Gastrocnemius medialis (tissue), 4 donors: ENCODE measurements around the gene TCP11L2. TPM values are rescaled to one million over a fixed set of nuclear protein-coding genes. Genes with fewer than 3 reads are reported as not detected.

Experiments
- ATAC-seq, 2 donors: fragments of 150-250 bp; one replicate each; pipeline ENCODE4 v1.9.1; 2016
- DNase-seq, 2 donors: peaks; one replicate each; pipeline ENCODE4 v3.0.0-alpha.2; 2019
- H3K27ac ChIP-seq, 4 donors: fragments of 200-600 bp; sonication (generic); 1 replicate in 1 of 4; 2 replicates in 3 of 4; pipeline ENCODE4 v1.5.1; 2016 to 2018; ENCODE audit warnings: mild to moderate bottlenecking in 2 of 4, moderate library complexity in 1 of 4
- H3K27me3 ChIP-seq, 3 donors: fragments of 200-600 bp; sonication (generic) in 2 of 3; 1 replicate in 1 of 3; 2 replicates in 2 of 3; pipeline versions ENCODE4 v1.5.1 to v1.6.0; 2016 to 2019; ENCODE audit warnings: mild to moderate bottlenecking in 1 of 3, moderate library complexity in 1 of 3
- H3K36me3 ChIP-seq, 2 donors: fragments of 200-600 bp; sonication (generic) in 1 of 2; one replicate each; pipeline ENCODE4 v1.5.1; 2017 to 2018
- H3K4me1 ChIP-seq, 2 donors: fragments of 200-600 bp; sonication (generic) in 1 of 2; one replicate each; pipeline ENCODE4 v1.5.1; 2016 to 2017; ENCODE audit warnings: mild to moderate bottlenecking in 2 of 2
- H3K4me3 ChIP-seq, 4 donors: fragments of 200-600 bp; sonication (generic) in 3 of 4; 1 replicate in 1 of 4; 2 replicates in 3 of 4; pipeline ENCODE4 v1.5.1; 2016 to 2019; ENCODE audit warnings: mild to moderate bottlenecking in 2 of 4
- H3K9me3 ChIP-seq, 3 donors: fragments of 200-600 bp; sonication (generic) in 2 of 3; 1 replicate in 1 of 3; 2 replicates in 2 of 3; pipeline ENCODE4 v1.5.1; 2016 to 2019
- POLR2A ChIP-seq, 2 donors: fragments of 450-650 bp; IDR thresholded peaks; one replicate each; pipeline ENCODE4 v1.6.1; 2017; ENCODE audit warnings: antibody characterized with exemption in 2 of 2, mild to moderate bottlenecking in 2 of 2, moderate library complexity in 2 of 2
- in situ Hi-C, 4 donors: fragments of 200-750 bp; cut with MboI; loops; one replicate each; pipeline versions ENCODE4 v1.15.0 to v1.8.0; 2017; ENCODE audit warnings: low sequenced_read_pairs in 4 of 4
- intact Hi-C: fragments of 100-400 bp; cut with DNase I; formaldehyde crosslinking; loops from one replicate; pipeline ENCODE4 v1.15.1; 2023; ENCODE audit warnings: low total_unique reads
- total RNA-seq, 4 donors: library from RNA; depleted of rRNA; stranded (reverse); fragments of >200 nt; gene quantifications; one replicate each; pipeline versions ENCODE4 v1.1.0 to v1.2.3, GENCODE V29; 2016
- TF ChIP-seq, protein P1 (sequence below), 5 experiments: fragments of 450-650 bp in 3 of 5; fragments of 200-600 bp in 2 of 5; sonication (generic) in 2 of 5; IDR thresholded peaks in 4 of 5; conservative IDR thresholded peaks in 1 of 5; 1 replicate in 4 of 5; 2 replicates in 1 of 5; pipeline ENCODE4 v1.5.1; 2016 to 2019; ENCODE audit warnings: antibody characterized with exemption in 5 of 5, mild to moderate bottlenecking in 3 of 5, moderate library complexity in 3 of 5

The TCP11L2 gene
- total RNA-seq, 4 donors from 2014 or later, result 39.1 to 51.7 (median 43.9) TPM

DNA sequence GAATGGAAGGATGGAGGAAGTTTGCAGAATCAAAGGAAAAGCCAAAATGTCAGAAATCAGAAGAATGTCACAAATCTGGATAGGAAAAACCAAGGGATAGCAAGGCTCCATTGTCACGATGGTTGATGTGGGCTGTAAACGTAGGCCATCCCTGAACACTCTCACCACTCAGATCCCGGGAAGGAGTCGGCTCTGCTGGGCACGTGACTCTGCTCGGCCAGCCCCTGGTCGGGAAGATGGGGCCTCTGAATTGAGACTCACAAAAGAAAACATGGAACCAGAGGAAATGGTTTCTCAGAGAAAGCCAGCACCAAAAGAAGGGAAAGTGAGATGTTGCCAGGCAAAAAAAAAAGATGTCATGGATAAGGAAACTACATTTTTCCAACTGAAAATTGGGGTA is 26.2 kb downstream of the TCP11L2 start:
- ATAC-seq (no peak), DNase-seq (no peak)
- Histone ChIP-seq H3K27me3 (no peaks in the 10 kb centered on the region), H3K9me3 (no peaks in the 10 kb centered on the region), H3K4me3 (no peak overlapping the region), H3K36me3 (peaks cover 0 to 34% of the 10 kb centered on the region in 2 donors), H3K4me1 (peaks cover 43 to 52% of the 10 kb centered on the region in 2 donors), H3K27ac (peak overlapping the region; percentile 67 to 79 (median 74))
- TF ChIP-seq, protein P1, sequence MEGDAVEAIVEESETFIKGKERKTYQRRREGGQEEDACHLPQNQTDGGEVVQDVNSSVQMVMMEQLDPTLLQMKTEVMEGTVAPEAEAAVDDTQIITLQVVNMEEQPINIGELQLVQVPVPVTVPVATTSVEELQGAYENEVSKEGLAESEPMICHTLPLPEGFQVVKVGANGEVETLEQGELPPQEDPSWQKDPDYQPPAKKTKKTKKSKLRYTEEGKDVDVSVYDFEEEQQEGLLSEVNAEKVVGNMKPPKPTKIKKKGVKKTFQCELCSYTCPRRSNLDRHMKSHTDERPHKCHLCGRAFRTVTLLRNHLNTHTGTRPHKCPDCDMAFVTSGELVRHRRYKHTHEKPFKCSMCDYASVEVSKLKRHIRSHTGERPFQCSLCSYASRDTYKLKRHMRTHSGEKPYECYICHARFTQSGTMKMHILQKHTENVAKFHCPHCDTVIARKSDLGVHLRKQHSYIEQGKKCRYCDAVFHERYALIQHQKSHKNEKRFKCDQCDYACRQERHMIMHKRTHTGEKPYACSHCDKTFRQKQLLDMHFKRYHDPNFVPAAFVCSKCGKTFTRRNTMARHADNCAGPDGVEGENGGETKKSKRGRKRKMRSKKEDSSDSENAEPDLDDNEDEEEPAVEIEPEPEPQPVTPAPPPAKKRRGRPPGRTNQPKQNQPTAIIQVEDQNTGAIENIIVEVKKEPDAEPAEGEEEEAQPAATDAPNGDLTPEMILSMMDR (IDR thresholded peaks at IDR 0.05 in 4 of 5, conservative IDR thresholded peaks at IDR 0.05 in 1 of 5), result no peak
- TF ChIP-seq POLR2A (IDR thresholded peaks at IDR 0.05), result no peak
- in situ Hi-C loops, result no loop called here
- intact Hi-C loops, result no loop called here

DNA sequence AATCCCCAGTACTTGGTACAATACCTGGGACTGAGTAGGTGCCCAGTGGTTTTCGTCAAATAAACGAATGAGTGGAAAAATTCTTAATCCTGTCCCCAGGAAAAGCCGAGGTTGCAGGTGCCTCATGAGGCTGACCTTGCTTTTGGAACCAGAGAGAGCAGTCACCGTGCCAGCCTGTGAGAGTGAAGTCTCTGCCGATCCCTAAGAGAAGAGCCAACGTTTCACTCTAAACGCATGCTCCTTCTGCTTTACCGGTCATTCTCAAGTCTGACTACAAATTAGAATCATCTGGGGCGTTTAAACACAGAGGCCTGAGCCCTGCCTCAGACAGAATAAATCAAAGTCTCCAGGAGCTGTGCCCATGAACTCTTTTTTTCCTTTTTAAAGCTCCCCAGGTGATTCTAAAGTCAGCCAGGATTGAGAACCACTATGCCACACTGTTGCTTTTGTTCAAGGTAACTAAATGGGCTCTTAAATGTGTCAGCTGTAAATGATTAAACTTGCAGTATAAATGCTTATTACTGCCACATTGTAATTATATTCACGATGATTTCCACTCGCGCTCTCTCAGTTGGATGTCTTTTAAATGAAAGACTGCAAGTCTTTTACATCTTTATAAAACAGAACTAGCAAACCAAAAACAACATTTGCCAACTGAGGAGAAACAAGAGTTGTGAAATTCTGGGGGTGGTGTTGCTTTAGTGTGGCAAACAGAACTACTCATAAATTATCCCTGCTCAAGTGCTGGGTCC is 26.9 kb downstream of the TCP11L2 start:
- peak in 1 of 2 donors; percentile 54 for DNase-seq

DNA sequence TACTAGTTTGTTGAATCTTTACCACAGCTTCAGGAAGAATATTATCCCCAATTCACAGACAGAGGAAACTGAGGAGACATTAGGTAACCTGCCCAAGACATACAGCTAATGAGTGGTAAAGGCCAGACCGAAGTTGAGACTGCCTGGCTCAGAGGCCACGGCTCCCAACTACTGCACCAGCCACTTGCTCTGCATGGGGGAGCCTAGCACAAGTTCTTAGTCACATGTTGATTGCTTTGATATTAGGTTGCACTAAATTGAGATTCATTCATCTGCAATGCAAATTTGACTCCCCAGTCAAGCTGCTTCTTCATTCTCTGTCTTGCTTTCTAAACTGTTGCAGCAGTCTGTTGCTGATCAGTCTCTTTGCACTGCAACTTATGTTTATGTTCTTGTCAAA is 29.1 kb downstream of the TCP11L2 start:
- H3K36me3 ChIP-seq, result peaks cover 0 to 20% of the 10 kb centered on the region in 2 donors
- intact Hi-C loops, result no loop called here
- peaks cover 56 to 57% of the 10 kb centered on the region in 2 donors for H3K4me1 ChIP-seq
- no peaks in the 10 kb centered on the region for H3K27me3 ChIP-seq
- H3K9me3 ChIP-seq, result no peaks in the 10 kb centered on the region
- ATAC-seq (peak in 1 of 2 donors; percentile 45), DNase-seq (no peak)
- TF ChIP-seq POLR2A (IDR thresholded peaks at IDR 0.05), result peak in 1 of 2 donors; percentile 18
- TF ChIP-seq, protein P1 (IDR thresholded peaks at IDR 0.05 in 4 of 5, conservative IDR thresholded peaks at IDR 0.05 in 1 of 5), result no peak
- no peak overlapping the region for H3K4me3 ChIP-seq
- peak overlapping the region; percentile 67 to 79 (median 74) for H3K27ac ChIP-seq
- in situ Hi-C loops, result no loop called here

More for the DNA sequence above, 26.9 kb downstream of the TCP11L2 start:
- in situ Hi-C loops, result no loop called here
- intact Hi-C loops, result no loop called here
- ATAC-seq, result peak; percentile 66 to 85
- Histone ChIP-seq H3K36me3 (peaks cover 0 to 28% of the 10 kb centered on the region in 2 donors), H3K27ac (peak overlapping the region; percentile 67 to 79 (median 74)), H3K4me1 (peaks cover 43 to 52% of the 10 kb centered on the region in 2 donors), H3K4me3 (peak overlapping the region in 1 of 4 donors; percentile 30), H3K9me3 (no peaks in the 10 kb centered on the region), H3K27me3 (no peaks in the 10 kb centered on the region)
- no peak for TF ChIP-seq POLR2A (IDR thresholded peaks at IDR 0.05)
- TF ChIP-seq, protein P1 (IDR thresholded peaks at IDR 0.05 in 4 of 5, conservative IDR thresholded peaks at IDR 0.05 in 1 of 5), result no peak

DNA sequence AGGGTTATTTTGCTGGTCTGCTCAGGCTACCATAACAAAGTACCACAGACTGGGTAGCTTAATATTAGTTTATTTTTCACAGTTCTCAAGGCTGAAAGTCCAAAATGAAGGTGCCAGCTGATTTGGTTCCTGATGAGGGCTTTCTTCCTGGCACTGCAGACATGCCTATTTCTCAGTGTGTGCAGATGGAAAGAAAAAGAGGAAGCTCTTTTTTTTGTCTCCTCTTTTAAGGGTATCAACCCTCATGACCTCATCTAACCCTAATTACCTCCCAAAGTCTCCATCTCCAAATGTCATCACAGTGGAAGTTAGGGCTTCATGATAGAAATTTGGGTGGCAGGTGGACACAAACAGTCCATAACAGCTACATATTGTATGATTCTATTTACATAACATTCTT is 30.0 kb downstream of the TCP11L2 start:
- no peaks in the 10 kb centered on the region for H3K9me3 ChIP-seq
- intact Hi-C loops, result no loop called here
- DNase-seq (no peak), ATAC-seq (no peak)
- TF ChIP-seq, protein P1 (IDR thresholded peaks at IDR 0.05 in 4 of 5, conservative IDR thresholded peaks at IDR 0.05 in 1 of 5), result no peak
- TF ChIP-seq POLR2A (IDR thresholded peaks at IDR 0.05), result no peak
- H3K27ac ChIP-seq, result peak overlapping the region in 1 of 4 donors; percentile 20
- in situ Hi-C loops, result no loop called here
- H3K4me1 ChIP-seq, result peaks cover 54 to 57% of the 10 kb centered on the region in 2 donors
- peaks cover 0 to 20% of the 10 kb centered on the region in 2 donors for H3K36me3 ChIP-seq
- H3K27me3 ChIP-seq, result no peaks in the 10 kb centered on the region
- H3K4me3 ChIP-seq, result no peak overlapping the region
